Measurements from ENCODE around the gene GABBR2. TPM values are rescaled to one million over a fixed set of nuclear protein-coding genes. Genes with fewer than 3 reads are reported as not detected.
A peak's percentile ranks its signal among the peaks of the same experiment; 100 is the strongest.

GABBR2 gene
- total and polyA plus RNA-seq, 2 of the 8 experiments (the other 6 are each of a cell fraction or from before 2014, with no cell fraction given): 0.50 to 1.2 TPM

GRCh38 chr9:98287384-98287783 lies 421.4 kb downstream of the GABBR2 start (continued):
- TF ChIP-seq SIRT6 (IDR thresholded peaks at IDR 0.05; ENCODE audit: low read length) (no peak), CBX8 (IDR thresholded peaks at IDR 0.05; ENCODE audit: borderline replicate concordance, low read depth, low read length) (no peak), SP2 (IDR thresholded peaks at IDR 0.05; ENCODE audit: low read length) (peak; percentile 66), CHD2 (IDR thresholded peaks at IDR 0.05; ENCODE audit: low read length) (peak; percentile 85), SP4 (IDR thresholded peaks at IDR 0.05; ENCODE audit: low read length) (no peak), E2F6 (IDR thresholded peaks at IDR 0.05) (peak; percentile 97), BRCA1 (IDR thresholded peaks at IDR 0.05; ENCODE audit: low read depth, low read length) (no peak), SIX5 (IDR thresholded peaks at IDR 0.05; ENCODE audit: low read depth, low read length) (no peak), ZNF274 (IDR thresholded peaks at IDR 0.05; ENCODE audit: borderline replicate concordance, extremely low read depth, low read length) (no peak), RNF2 (IDR thresholded peaks at IDR 0.05; ENCODE audit: borderline replicate concordance, low read depth, low read length, missing control alignments, poor library complexity, severe bottlenecking) (no peak), RAD21 (IDR thresholded peaks at IDR 0.05 in 1 of 2, conservative IDR thresholded peaks at IDR 0.05 in 1 of 2; ENCODE audit: low read depth in 2 of 2, low read length in 2 of 2) (no peak), CREB1 (IDR thresholded peaks at IDR 0.05) (no peak), EP300 (IDR thresholded peaks at IDR 0.05; ENCODE audit: borderline replicate concordance in 1 of 2, low read depth in 2 of 2, low read length in 2 of 2) (no peak)

All from H1 (cell line).